Measurements from ENCODE around the gene ABLIM1. TPM values are rescaled to one million over a fixed set of nuclear protein-coding genes. Genes with fewer than 3 reads are reported as not detected.

ABLIM1 gene
- total and polyA plus RNA-seq, 4 experiments from 2014 or later = 129 to 202 (median 188) TPM

- peaks cover 0 to 2% (median 0%) of the 10 kb centered on the region in 8 donors for H3K9me3 Mint-ChIP-seq
Observed at GRCh38 chr10:114541797-114542160, 116.3 kb downstream of the ABLIM1 start.

DNA sequence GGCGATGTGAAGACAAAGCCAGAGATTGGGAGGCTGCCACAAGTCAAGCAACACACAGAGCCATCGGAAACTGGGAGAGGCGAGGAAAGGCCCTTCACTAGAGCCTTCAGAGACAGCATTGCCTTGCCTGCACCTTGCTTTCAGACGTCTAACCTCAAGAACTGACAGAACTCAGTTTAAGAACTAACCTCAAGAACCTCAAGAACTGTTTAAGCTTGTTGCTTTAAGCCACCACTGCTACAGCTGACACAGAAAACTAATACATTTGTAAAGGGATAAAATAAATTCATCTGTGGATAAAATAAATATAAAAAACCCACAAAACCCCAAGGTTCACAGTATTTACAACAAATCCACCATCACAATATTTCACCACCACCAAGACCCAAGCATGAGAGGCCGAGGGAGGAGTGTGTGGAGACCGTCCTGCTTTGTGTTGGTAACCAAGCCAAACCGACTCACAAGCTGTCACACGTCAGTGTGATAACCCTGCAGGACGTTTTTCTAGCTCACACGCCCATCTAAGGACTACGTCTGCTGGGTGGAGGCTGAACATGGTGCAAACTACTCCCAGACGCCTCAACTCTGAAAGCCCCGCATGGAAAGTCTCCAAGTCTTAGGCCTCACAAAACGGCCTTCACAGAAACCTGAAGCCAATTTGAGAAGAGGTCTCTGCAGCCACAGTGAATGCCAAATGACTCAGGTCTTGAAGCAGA is 116.8 kb downstream of the ABLIM1 start:
- Histone ChIP-seq H3K27me3 (ENCODE audit: insufficient read depth, low read length) (no peaks in the 10 kb centered on the region), H3K4me3 (ENCODE audit: low read length in 2 of 2) (no peak overlapping the region), H3K27ac (ENCODE audit: low read depth, low read length) (peak overlapping the region; percentile 74), H3K9me3 (ENCODE audit: control insufficient read depth in 1 of 2, low read length in 2 of 2) (no peaks in the 10 kb centered on the region), H3K4me1 (ENCODE audit: insufficient read depth, low read length) (peaks cover 97% of the 10 kb centered on the region), H3K36me3 (ENCODE audit: insufficient read depth, low read length) (no peaks in the 10 kb centered on the region)
- Mint-ChIP-seq H3K4me3 (peak overlapping the region; percentile 57 to 87 (median 76)), H3K27me3 (no peaks in the 10 kb centered on the region), H3K36me3 (peaks cover 0 to 4% of the 10 kb centered on the region in 2 donors), H3K4me1 (peaks cover 67 to 92% (median 86%) of the 10 kb centered on the region in 4 donors), H3K27ac (peak overlapping the region; percentile 89 to 100 (median 98)), H3K9me3 (peaks cover 0 to 2% (median 0%) of the 10 kb centered on the region in 8 donors)
- CTCF ChIA-PET (ENCODE audit: partially characterized antibody) = interaction anchor here (0.6 to 14.6 kb wide), 12 partner anchors 9 to 281 kb away, joined by 3 to 241 read pairs (median 4); partner anchors contain the start of gene FHIP2A
- DNase-seq = peak; percentile 86 to 92 (median 90)
- POLR2A ChIA-PET (ENCODE audit: partially characterized antibody) = interaction anchor here (0.6 to 11.1 kb wide), 12 partner anchors 10 to 367 kb away, joined by 3 to 459 read pairs (median 4); partner anchors contain the start of genes CCDC186 and FHIP2A
- intact Hi-C loops (cut with micrococcal nuclease) = loop anchor here (1.0 to 5.0 kb wide), 5 partner anchors 15 to 396 kb away; partner anchors contain the start of genes FHIP2A and TRUB1

More at GRCh38 chr10:114541797-114542160, 116.3 kb downstream of the ABLIM1 start:
- peaks cover 0 to 4% of the 10 kb centered on the region in 2 donors for H3K36me3 Mint-ChIP-seq
- intact Hi-C loops (cut with micrococcal nuclease) = loop anchor here (1.0 to 5.0 kb wide), 5 partner anchors 15 to 396 kb away; partner anchors contain the start of genes FHIP2A and TRUB1
- Histone ChIP-seq H3K9me3 (ENCODE audit: control insufficient read depth in 1 of 2, low read length in 2 of 2) (no peaks in the 10 kb centered on the region), H3K36me3 (ENCODE audit: insufficient read depth, low read length) (no peaks in the 10 kb centered on the region), H3K27ac (ENCODE audit: low read depth, low read length) (peak overlapping the region; percentile 74), H3K4me3 (ENCODE audit: low read length in 2 of 2) (no peak overlapping the region), H3K4me1 (ENCODE audit: insufficient read depth, low read length) (peaks cover 100% of the 10 kb centered on the region), H3K27me3 (ENCODE audit: insufficient read depth, low read length) (no peaks in the 10 kb centered on the region)
- POLR2A ChIA-PET (ENCODE audit: partially characterized antibody) = interaction anchor here (0.7 to 11.1 kb wide), 10 partner anchors 11 to 367 kb away, joined by 3 to 459 read pairs (median 4); partner anchors contain the start of genes CCDC186 and FHIP2A
- CTCF ChIA-PET (ENCODE audit: partially characterized antibody) = interaction anchor here (0.6 to 14.6 kb wide), 12 partner anchors 8 to 280 kb away, joined by 3 to 241 read pairs (median 4); partner anchors contain the start of gene FHIP2A
- DNase-seq = no peak
- H3K4me1 Mint-ChIP-seq = peaks cover 67 to 88% (median 83%) of the 10 kb centered on the region in 4 donors
- H3K4me3 Mint-ChIP-seq = peak overlapping the region; percentile 57 to 87 (median 76)
- peak overlapping the region; percentile 89 to 100 (median 98) for H3K27ac Mint-ChIP-seq
- H3K27me3 Mint-ChIP-seq = no peaks in the 10 kb centered on the region

- H3K36me3 Mint-ChIP-seq = peaks cover 0 to 4% of the 10 kb centered on the region in 2 donors
- peak overlapping the region in 5 of 8 donors; percentile 12 to 87 (median 68) for H3K4me3 Mint-ChIP-seq
- Histone ChIP-seq H3K27ac (ENCODE audit: low read depth, low read length) (peak overlapping the region; percentile 74), H3K4me1 (ENCODE audit: insufficient read depth, low read length) (peaks cover 87% of the 10 kb centered on the region), H3K4me3 (ENCODE audit: low read length in 2 of 2) (no peak overlapping the region), H3K9me3 (ENCODE audit: control insufficient read depth in 1 of 2, low read length in 2 of 2) (no peaks in the 10 kb centered on the region), H3K36me3 (ENCODE audit: insufficient read depth, low read length) (no peaks in the 10 kb centered on the region), H3K27me3 (ENCODE audit: insufficient read depth, low read length) (no peaks in the 10 kb centered on the region)
- intact Hi-C loops (cut with micrococcal nuclease) = loop anchor here (2.0 to 5.0 kb wide), 4 partner anchors 47 to 397 kb away; partner anchors contain the start of genes FHIP2A and TRUB1
- DNase-seq = no peak
- ChIA-PET POLR2A (ENCODE audit: partially characterized antibody) (interaction anchor here (2.8 to 11.1 kb wide), 3 partner anchors 9 to 41 kb away, joined by 16 to 459 read pairs (median 85); no protein-coding TSS in a partner anchor), CTCF (ENCODE audit: partially characterized antibody) (interaction anchor here (1.2 to 12.8 kb wide), 5 partner anchors 8 to 68 kb away, joined by 3 to 175 read pairs (median 9); no protein-coding TSS in a partner anchor)
- peak overlapping the region; percentile 89 to 100 (median 98) for H3K27ac Mint-ChIP-seq
- peaks cover 66 to 88% (median 83%) of the 10 kb centered on the region in 4 donors for H3K4me1 Mint-ChIP-seq
- no peaks in the 10 kb centered on the region for H3K27me3 Mint-ChIP-seq
- H3K9me3 Mint-ChIP-seq = peaks cover 0 to 2% (median 0%) of the 10 kb centered on the region in 8 donors
Observed at GRCh38 chr10:114540236-114540635, 117.8 kb downstream of the ABLIM1 start.

DNA sequence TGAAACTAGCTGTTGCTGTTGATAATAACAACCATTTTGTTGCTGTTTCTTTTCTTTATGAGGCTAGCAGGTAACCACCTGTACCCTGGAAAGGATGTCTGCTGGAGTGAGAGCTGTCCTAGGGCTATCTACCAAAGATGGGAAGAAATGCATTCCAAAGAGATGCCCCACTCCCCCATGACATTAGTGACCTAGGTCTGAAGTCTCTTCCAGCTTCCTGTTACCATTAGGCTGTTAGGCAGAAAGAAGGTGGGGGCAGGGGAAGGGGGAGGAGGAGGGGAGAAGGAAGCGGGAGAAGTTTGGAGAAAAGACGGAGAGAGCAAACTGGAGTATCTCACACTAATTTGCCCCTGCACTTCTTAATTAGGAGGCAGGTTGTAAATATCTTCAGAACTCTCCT is 118.5 kb downstream of the ABLIM1 start:
- Mint-ChIP-seq H3K9me3 (peaks cover 0 to 2% (median 0%) of the 10 kb centered on the region in 8 donors), H3K36me3 (peaks cover 0 to 4% of the 10 kb centered on the region in 2 donors), H3K27me3 (no peaks in the 10 kb centered on the region), H3K4me3 (peak overlapping the region in 6 of 8 donors; percentile 14 to 68 (median 38)), H3K4me1 (peaks cover 62 to 82% (median 77%) of the 10 kb centered on the region in 4 donors), H3K27ac (peak overlapping the region; percentile 89 to 100 (median 98))
- ChIA-PET POLR2A (ENCODE audit: partially characterized antibody) (interaction anchor here (2.8 to 11.1 kb wide), 3 partner anchors 9 to 40 kb away, joined by 16 to 459 read pairs (median 85); no protein-coding TSS in a partner anchor), CTCF (ENCODE audit: partially characterized antibody) (interaction anchor here (0.7 to 12.8 kb wide), 9 partner anchors 8 to 282 kb away, joined by 3 to 175 read pairs (median 3); partner anchors contain the start of gene FHIP2A)
- no peaks in the 10 kb centered on the region for H3K9me3 ChIP-seq (ENCODE audit: control insufficient read depth in 1 of 2, low read length in 2 of 2)
- no peak for DNase-seq
- H3K4me3 ChIP-seq (ENCODE audit: low read length in 2 of 2) = no peak overlapping the region
- H3K27ac ChIP-seq (ENCODE audit: low read depth, low read length) = peak overlapping the region; percentile 74
- H3K27me3 ChIP-seq (ENCODE audit: insufficient read depth, low read length) = no peaks in the 10 kb centered on the region
- intact Hi-C loops (cut with micrococcal nuclease) = loop anchor here (2.0 to 5.0 kb wide), 4 partner anchors 47 to 398 kb away; partner anchors contain the start of genes FHIP2A and TRUB1
- H3K36me3 ChIP-seq (ENCODE audit: insufficient read depth, low read length) = no peaks in the 10 kb centered on the region
- peaks cover 81% of the 10 kb centered on the region for H3K4me1 ChIP-seq (ENCODE audit: insufficient read depth, low read length)

DNA sequence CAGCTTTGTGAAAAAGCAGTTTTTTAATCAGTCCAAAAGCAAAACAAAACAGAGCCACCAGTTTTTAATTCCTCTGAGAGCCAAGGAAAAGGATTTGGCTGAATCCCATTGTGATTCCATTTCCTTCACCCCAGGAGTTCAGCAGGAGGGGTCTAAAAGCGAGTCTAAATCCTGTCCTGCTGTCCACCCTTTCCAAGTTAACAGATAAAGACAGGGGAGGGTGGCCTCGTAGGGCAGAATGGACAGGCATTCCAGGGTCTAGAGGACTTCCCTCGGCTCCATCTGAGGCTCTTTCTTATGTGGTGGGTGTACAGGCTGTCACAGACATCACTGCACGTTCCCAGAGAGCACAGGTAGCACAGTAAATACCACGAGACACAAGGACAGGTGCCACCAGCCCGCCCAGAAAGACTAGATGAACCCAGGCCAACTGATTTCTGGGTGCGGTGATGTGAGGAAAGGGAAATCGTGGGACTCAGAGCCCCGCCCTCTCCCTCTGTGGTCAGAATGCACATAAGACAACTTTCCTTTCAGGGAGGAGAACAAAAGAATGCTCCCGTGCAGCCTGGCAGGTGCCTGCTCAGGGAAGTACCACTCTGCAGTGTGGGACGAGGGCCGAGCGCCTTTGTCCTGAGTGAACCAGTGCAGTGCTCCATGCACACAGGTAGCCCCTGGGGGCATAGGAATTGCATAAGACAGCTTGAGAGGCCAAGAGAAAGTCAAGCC is 119.7 kb downstream of the ABLIM1 start:
- peaks cover 50 to 69% (median 65%) of the 10 kb centered on the region in 4 donors for H3K4me1 Mint-ChIP-seq
- DNase-seq = peak; percentile 56 to 70 (median 60)
- Histone ChIP-seq H3K4me1 (ENCODE audit: insufficient read depth, low read length) (peaks cover 68% of the 10 kb centered on the region), H3K4me3 (ENCODE audit: low read length in 2 of 2) (peak overlapping the region in 1 of 2 donors; percentile 12), H3K36me3 (ENCODE audit: insufficient read depth, low read length) (no peaks in the 10 kb centered on the region), H3K27ac (ENCODE audit: low read depth, low read length) (peak overlapping the region; percentile 37), H3K9me3 (ENCODE audit: control insufficient read depth in 1 of 2, low read length in 2 of 2) (no peaks in the 10 kb centered on the region), H3K27me3 (ENCODE audit: insufficient read depth, low read length) (no peaks in the 10 kb centered on the region)
- POLR2A ChIA-PET (ENCODE audit: partially characterized antibody) = interaction anchor here (0.5 to 11.1 kb wide), 3 partner anchors 18 to 282 kb away, joined by 3 to 459 read pairs (median 85); no protein-coding TSS in a partner anchor
- intact Hi-C loops (cut with micrococcal nuclease) = no loop called here
- peak overlapping the region; percentile 21 to 86 (median 73) for H3K4me3 Mint-ChIP-seq
- H3K36me3 Mint-ChIP-seq = peaks cover 0 to 4% of the 10 kb centered on the region in 2 donors
- H3K27me3 Mint-ChIP-seq = no peaks in the 10 kb centered on the region
- CTCF ChIA-PET (ENCODE audit: partially characterized antibody) = interaction anchor here (0.8 to 12.8 kb wide), 4 partner anchors 10 to 67 kb away, joined by 3 to 175 read pairs (median 7); no protein-coding TSS in a partner anchor
- peak overlapping the region; percentile 89 to 100 (median 98) for H3K27ac Mint-ChIP-seq
- H3K9me3 Mint-ChIP-seq = peaks cover 0 to 2% (median 0%) of the 10 kb centered on the region in 8 donors

DNA sequence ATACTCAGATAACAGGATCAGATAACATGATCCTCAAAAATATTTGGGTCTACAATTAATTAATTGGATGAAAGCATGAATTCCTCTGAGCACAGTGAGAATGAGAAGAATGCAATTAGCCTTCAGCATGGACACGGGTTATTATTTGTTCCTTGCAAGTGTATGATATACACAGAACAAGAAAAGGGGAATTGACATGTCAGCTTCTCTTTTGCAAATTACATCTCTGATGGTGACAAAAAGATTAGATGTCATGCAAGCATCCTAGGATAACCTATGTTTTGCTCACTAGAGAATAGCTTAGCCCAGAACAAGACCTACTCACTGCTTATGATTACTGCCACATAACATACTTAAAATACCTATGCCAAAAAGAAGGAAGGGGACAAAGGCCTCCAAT is 120.3 kb downstream of the ABLIM1 start:
- intact Hi-C loops (cut with micrococcal nuclease) = no loop called here
- POLR2A ChIA-PET (ENCODE audit: partially characterized antibody) = interaction anchor here (11.1 kb wide), 1 partner anchor 17 kb away, joined by 459 read pairs; no protein-coding TSS in a partner anchor
- Mint-ChIP-seq H3K4me3 (peak overlapping the region in 5 of 8 donors; percentile 52 to 86 (median 74)), H3K9me3 (peaks cover 0 to 2% (median 0%) of the 10 kb centered on the region in 8 donors), H3K4me1 (peaks cover 49 to 63% (median 58%) of the 10 kb centered on the region in 4 donors), H3K27ac (peak overlapping the region; percentile 89 to 100 (median 98)), H3K27me3 (no peaks in the 10 kb centered on the region), H3K36me3 (peaks cover 0 to 4% of the 10 kb centered on the region in 2 donors)
- H3K36me3 ChIP-seq (ENCODE audit: insufficient read depth, low read length) = no peaks in the 10 kb centered on the region
- CTCF ChIA-PET (ENCODE audit: partially characterized antibody) = interaction anchor here (0.8 kb wide), 1 partner anchor 66 kb away, joined by 5 read pairs; no protein-coding TSS in a partner anchor
- H3K27me3 ChIP-seq (ENCODE audit: insufficient read depth, low read length) = no peaks in the 10 kb centered on the region
- H3K9me3 ChIP-seq (ENCODE audit: control insufficient read depth in 1 of 2, low read length in 2 of 2) = no peaks in the 10 kb centered on the region
- peaks cover 62% of the 10 kb centered on the region for H3K4me1 ChIP-seq (ENCODE audit: insufficient read depth, low read length)
- peak overlapping the region; percentile 37 for H3K27ac ChIP-seq (ENCODE audit: low read depth, low read length)
- no peak for DNase-seq
- no peak overlapping the region for H3K4me3 ChIP-seq (ENCODE audit: low read length in 2 of 2)

Data from CD4-positive, alpha-beta memory T cell (primary cell).